Body of pancreas (tissue), 4 donors: ENCODE results near the gene ACVRL1. TPM values are rescaled to one million over a fixed set of nuclear protein-coding genes. Genes with fewer than 3 reads are reported as not detected.

Experiments
- ATAC-seq: fragments of 150-250 bp; one replicate; pipeline ENCODE4 v1.9.1; 2016
- DNase-seq, 4 donors: peaks; one replicate each; pipeline ENCODE4 v3.0.0-alpha.2; 2019
- H3K27ac ChIP-seq, 4 donors: fragments of 200-600 bp; sonication (generic); 1 replicate in 3 of 4; 2 replicates in 1 of 4; pipeline versions ENCODE4 v1.5.1 to v1.6.1; 2016 to 2019; ENCODE audit warnings: mild to moderate bottlenecking in 1 of 4, mixed read lengths in 1 of 4, moderate library complexity in 1 of 4
- H3K27me3 ChIP-seq, 2 donors: fragments of 200-600 bp; sonication (generic); one replicate each; pipeline ENCODE4 v1.6.0; 2016; ENCODE audit warnings: mild to moderate bottlenecking in 1 of 2
- H3K36me3 ChIP-seq, 2 donors: fragments of 200-600 bp; sonication (generic); replicated peaks in 1 of 2; 2 replicates each; pipeline ENCODE4 v1.5.1; 2016; ENCODE audit warnings: low read depth in 2 of 2; ENCODE audit not compliant: insufficient read depth in 1 of 2
- H3K4me1 ChIP-seq: fragments of 200-600 bp; sonication (generic); one replicate; pipeline ENCODE4 v1.6.0; 2016
- H3K4me3 ChIP-seq, 2 donors: fragments of 200-600 bp; sonication (generic); 1 replicate in 1 of 2; 2 replicates in 1 of 2; pipeline ENCODE4 v1.5.1; 2016 to 2019
- H3K9me3 ChIP-seq, 3 donors: fragments of 200-600 bp; sonication (generic); 1 replicate in 2 of 3; 2 replicates in 1 of 3; pipeline ENCODE4 v1.5.1; 2016
- POLR2A ChIP-seq, 3 donors: fragments of 450-650 bp; IDR thresholded peaks; one replicate each; pipeline ENCODE4 v1.6.1; 2016; ENCODE audit warnings: antibody characterized with exemption in 3 of 3, mild to moderate bottlenecking in 2 of 3
- WGBS, 2 donors: methylation state at CpG; one replicate each; pipeline ENCODE4 v1.1.5; 2017; 5-methylcytosine and 5-hydroxymethylcytosine counted together
- intact Hi-C: fragments of 100-400 bp; cut with DNase I; formaldehyde crosslinking; loops from one replicate; pipeline ENCODE4 v1.15.1; 2023
- total RNA-seq, 2 donors: library from RNA; depleted of rRNA; stranded (reverse); fragments of >200 nt; gene quantifications; one replicate each; pipeline ENCODE4 v1.1.0, GENCODE V29; 2016
- TF ChIP-seq, protein P1 (sequence below), 7 experiments: fragments of 450-650 bp in 4 of 7; fragments of 200-600 bp in 3 of 7; sonication (generic) in 3 of 7; IDR thresholded peaks; one replicate each; pipeline ENCODE4 v1.5.1; 2016 to 2019; ENCODE audit warnings: antibody characterized with exemption in 7 of 7

ACVRL1 gene
- total RNA-seq, 2 donors from 2014 or later: 37.1 to 93.9 TPM

DNA sequence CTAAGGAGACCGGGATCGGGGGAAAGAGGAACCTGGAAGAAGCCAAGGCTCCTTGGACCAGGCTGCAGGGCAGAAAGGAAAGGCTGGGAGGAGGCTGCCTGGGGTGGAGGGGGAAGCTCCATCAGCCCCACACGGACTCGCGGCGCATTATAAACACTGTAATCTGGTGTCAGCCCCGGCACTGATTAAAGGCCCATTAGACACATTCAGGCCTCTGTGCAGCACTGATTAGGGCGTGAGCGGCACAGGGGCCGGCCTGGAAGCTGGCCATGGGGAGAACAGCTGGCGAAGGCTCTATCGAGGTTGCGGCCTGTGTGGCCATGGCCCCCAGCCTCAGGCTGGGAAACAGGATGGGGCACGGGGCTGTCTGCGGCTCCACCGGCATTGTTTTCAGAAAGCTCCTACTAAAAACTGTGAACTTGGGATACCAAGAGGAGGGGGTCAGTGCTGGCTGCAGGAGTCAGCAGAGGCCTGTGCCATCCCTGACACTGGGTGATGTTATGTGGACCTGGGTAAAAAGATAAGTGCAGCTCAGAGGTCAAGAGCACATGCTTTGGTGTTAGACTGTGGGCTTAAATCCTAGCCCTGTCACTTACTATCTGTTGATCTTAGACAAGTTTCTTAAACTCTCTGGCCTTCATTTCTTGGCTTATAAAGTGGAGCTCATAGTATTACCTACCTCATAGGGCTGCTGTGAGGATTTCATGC lies 10.6 kb downstream of the ACVRL1 start:
- no peak overlapping the region for H3K27ac ChIP-seq
- no peaks in the 10 kb centered on the region for H3K27me3 ChIP-seq
- H3K9me3 ChIP-seq: no peaks in the 10 kb centered on the region
- 43 to 47% methylated on average over 9 to 16 of the region's 16 CpGs for WGBS, 2 donors
- ATAC-seq (no peak), DNase-seq (peak in 1 of 4 donors; percentile 24)
- H3K36me3 ChIP-seq: no peaks in the 10 kb centered on the region
- H3K4me3 ChIP-seq: no peak overlapping the region
- H3K4me1 ChIP-seq: peaks cover 9% of the 10 kb centered on the region
- intact Hi-C loops: no loop called here
- no peak for TF ChIP-seq POLR2A (IDR thresholded peaks at IDR 0.05)
- TF ChIP-seq, protein P1, sequence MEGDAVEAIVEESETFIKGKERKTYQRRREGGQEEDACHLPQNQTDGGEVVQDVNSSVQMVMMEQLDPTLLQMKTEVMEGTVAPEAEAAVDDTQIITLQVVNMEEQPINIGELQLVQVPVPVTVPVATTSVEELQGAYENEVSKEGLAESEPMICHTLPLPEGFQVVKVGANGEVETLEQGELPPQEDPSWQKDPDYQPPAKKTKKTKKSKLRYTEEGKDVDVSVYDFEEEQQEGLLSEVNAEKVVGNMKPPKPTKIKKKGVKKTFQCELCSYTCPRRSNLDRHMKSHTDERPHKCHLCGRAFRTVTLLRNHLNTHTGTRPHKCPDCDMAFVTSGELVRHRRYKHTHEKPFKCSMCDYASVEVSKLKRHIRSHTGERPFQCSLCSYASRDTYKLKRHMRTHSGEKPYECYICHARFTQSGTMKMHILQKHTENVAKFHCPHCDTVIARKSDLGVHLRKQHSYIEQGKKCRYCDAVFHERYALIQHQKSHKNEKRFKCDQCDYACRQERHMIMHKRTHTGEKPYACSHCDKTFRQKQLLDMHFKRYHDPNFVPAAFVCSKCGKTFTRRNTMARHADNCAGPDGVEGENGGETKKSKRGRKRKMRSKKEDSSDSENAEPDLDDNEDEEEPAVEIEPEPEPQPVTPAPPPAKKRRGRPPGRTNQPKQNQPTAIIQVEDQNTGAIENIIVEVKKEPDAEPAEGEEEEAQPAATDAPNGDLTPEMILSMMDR (IDR thresholded peaks at IDR 0.05): no peak

- 58 to 75% methylated on average over 2 of the region's 2 CpGs for WGBS, 2 donors
- Histone ChIP-seq H3K27ac (no peak overlapping the region), H3K4me3 (no peak overlapping the region), H3K4me1 (peaks cover 20% of the 10 kb centered on the region), H3K36me3 (no peaks in the 10 kb centered on the region), H3K27me3 (no peaks in the 10 kb centered on the region), H3K9me3 (no peaks in the 10 kb centered on the region)
- ATAC-seq (no peak), DNase-seq (no peak)
- TF ChIP-seq, protein P1 (IDR thresholded peaks at IDR 0.05): no peak
- no peak for TF ChIP-seq POLR2A (IDR thresholded peaks at IDR 0.05)
- intact Hi-C loops: loop anchor here (5.0 kb wide), 1 partner anchor 52 kb away; no protein-coding TSS in a partner anchor
Measured at GRCh38 chr12:51920046-51920445, 12.7 kb downstream of the ACVRL1 start.

DNA sequence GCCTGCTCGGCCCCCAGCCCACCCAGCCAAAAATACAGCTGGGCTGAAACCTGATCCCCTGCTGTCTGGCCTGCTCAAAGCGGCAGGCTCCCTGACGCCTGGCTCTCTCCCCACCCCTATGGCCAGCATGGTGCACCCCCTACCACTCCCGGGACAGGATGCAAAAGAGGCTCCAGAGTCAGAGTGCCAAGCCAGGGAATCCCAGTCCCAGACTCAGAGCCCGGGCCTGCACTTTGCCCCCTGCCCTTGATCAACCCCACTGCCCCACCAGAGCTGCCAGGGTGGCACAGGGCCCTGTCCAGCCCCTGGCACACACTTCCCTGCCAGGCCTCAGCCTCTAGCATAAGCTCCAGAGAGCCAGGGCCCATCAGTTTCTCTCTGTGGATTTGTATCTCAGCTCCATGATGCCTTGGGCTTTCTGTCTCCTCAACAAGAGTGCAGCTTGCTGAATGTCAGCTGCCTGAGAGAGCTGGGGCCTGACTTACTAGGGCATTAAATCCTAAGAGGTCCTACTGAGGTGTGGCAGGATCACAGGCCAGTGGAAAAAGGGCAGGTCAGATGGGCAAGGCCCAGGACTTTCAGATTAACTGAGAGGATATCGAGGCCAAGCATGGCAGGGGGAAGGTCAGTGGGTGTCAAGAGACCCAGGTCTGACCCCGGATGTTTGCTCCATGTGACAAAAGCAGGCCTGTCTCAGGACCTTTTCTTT lies 13.9 kb downstream of the ACVRL1 start:
- intact Hi-C loops: loop anchor here (5.0 kb wide), 1 partner anchor 51 kb away; no protein-coding TSS in a partner anchor
- H3K27ac ChIP-seq: no peak overlapping the region
- H3K36me3 ChIP-seq: no peaks in the 10 kb centered on the region
- whole genome bisulfite sequencing, 2 donors: 69 to 77% methylated on average over 5 to 7 of the region's 7 CpGs
- no peak for ATAC-seq
- H3K9me3 ChIP-seq: no peaks in the 10 kb centered on the region
- no peak for DNase-seq
- H3K4me3 ChIP-seq: no peak overlapping the region
- H3K27me3 ChIP-seq: no peaks in the 10 kb centered on the region
- peaks cover 27% of the 10 kb centered on the region for H3K4me1 ChIP-seq
- no peak for TF ChIP-seq POLR2A (IDR thresholded peaks at IDR 0.05)
- TF ChIP-seq, protein P1 (IDR thresholded peaks at IDR 0.05): no peak

- 88 to 92% methylated on average over 2 of the region's 2 CpGs for WGBS, 2 donors
- no peak for DNase-seq
- Histone ChIP-seq H3K27ac (peak overlapping the region in 3 of 4 donors; percentile 2 to 73 (median 52)), H3K4me3 (no peak overlapping the region), H3K36me3 (no peaks in the 10 kb centered on the region), H3K27me3 (no peaks in the 10 kb centered on the region), H3K9me3 (no peaks in the 10 kb centered on the region), H3K4me1 (peaks cover 27% of the 10 kb centered on the region)
- intact Hi-C loops: loop anchor here (5.0 kb wide), 1 partner anchor 50 kb away; no protein-coding TSS in a partner anchor
- no peak for TF ChIP-seq POLR2A (IDR thresholded peaks at IDR 0.05)
- TF ChIP-seq, protein P1 (IDR thresholded peaks at IDR 0.05): no peak
- ATAC-seq: no peak
Measured at GRCh38 chr12:51922146-51922545, 14.8 kb downstream of the ACVRL1 start.
